Measurements from ENCODE around the gene COA5.

The COA5 gene

DNA sequence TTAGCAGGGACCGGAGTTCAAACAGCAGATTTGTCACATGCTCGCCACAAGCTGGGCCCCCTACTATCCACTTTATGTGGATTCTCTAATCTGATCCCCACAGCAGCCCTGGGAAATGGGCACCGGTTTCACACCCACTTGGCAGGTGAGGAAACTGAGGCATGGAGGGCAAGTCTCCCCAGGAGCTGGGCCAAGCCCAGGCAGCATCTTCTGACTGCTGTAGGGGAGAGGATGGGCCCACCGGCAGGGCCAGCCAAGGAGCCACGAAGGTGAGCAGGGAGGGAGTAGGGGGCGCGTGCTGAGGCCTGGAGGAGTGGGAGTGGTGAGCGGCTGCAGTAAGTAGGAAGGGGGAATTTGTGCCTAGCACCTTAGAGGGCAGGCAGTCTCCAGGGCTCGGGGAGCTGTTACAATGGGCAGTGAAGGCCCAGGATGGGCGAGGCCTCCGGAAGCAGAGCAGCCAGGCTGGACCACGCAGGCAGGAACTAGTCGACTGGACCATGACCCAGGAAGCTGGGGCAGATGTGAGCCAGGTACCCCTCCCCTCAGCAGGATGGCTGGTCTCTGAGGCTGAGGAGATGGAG is 37.1 kb downstream of the COA5 start:
- no peak for DNase-seq

DNA sequence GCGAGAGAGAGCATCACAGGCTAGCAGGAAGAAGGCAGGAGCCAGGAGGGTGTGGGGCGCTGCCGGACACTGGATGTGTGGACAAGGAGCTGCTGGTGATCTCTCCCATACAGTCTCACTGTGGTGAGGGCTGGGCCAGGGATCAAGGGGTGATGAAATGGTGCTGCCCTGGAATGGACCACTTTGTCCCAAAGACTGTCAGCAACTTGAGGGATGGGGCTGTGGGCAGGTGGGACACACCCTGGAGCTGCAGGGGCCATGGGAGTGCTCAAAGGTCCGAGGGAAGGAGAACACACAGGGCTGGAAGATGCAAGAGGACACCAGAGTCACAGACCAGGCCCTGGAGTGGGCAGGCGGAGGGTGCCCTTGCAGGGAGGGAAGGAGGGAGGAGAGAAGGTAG is 38.0 kb downstream of the COA5 start:
- DNase-seq, result no peak

DNA sequence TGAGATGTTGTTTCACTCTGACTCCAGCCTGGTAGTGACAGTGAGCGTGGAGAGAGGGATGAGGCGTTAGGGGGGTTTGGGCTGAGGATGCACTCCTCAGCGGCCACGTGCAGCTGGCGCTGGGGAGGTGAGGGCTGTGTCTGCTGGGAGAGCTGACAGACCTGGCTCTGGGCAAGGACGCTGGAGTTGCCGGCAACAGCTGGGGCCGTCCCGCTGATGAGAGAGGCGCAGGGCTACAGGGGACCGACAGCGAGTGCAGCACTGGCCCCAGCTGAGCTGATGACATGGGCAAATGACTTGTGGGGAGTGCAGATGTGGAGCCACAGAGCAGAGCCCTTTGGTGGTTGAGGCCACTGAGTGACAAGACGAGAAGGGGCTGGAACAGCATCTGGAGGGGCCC is 38.4 kb downstream of the COA5 start:
- DNase-seq, result no peak

DNA sequence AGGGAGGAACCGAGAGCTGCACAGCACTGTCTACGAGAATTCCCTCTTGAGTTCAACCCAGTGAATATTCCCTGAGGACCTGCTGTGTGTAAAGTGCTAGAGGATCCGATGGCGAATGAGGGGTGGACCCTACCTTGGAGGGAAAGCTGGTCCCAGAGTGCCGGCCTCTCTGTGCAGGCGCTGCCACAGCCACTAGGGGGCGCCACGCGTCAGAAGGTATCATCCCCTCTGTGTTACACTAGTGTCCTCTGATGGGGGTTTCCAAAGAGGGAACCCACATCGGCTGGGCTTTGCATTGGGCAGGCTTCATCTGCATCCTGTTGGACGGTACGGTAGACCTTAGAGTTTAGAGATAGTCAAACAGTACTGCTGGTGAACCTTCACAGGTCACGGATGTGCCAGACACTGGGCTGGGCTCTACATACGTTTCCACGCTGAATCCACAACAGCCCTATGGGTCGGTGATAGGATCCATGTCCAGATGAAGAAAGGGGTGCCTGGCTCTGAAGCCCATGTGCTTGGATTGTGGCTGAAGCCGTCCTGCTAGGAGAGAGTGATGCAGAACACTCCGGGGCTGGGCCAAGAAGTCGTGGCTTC is 39.0 kb downstream of the COA5 start:
- DNase-seq, result peak; percentile 16

DNA sequence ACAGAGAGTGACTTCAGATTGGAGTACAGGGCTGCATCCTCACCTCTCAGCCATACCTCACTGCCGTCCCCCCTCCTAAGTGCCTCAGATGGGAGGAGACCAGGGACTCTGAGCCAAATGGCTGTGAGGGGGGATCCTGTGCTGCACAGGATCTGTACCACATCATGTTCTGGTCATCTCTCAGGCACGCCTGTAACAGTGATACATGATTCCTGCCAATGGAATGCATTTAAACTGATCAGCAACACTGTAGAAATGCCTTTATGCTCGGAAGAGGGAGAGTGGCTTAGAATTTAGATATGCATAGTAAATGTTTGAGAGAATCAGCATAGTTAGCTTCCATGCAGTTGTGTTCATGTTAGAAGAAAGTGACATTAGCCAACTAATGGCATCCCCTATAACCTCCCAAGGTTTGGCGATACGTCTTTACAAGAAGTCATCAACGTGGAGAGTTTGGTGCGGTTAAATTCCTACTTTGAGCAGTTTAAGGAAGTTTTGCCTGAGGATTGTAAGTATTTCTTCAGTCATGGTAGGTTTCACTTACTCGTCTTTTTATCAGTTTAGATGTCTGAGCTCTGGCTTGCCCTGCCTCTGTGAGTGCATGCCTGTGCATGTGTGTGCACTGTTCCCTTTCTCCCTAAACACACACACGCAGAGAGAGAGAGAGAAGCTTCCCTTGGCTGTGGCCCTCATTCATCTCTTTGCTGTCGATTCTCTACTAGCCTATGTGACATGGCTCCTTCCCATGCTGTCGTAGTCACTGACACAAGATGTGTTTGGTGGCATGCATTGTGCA is 40.0 kb downstream of the COA5 start:
- DNase-seq, result no peak

DNA sequence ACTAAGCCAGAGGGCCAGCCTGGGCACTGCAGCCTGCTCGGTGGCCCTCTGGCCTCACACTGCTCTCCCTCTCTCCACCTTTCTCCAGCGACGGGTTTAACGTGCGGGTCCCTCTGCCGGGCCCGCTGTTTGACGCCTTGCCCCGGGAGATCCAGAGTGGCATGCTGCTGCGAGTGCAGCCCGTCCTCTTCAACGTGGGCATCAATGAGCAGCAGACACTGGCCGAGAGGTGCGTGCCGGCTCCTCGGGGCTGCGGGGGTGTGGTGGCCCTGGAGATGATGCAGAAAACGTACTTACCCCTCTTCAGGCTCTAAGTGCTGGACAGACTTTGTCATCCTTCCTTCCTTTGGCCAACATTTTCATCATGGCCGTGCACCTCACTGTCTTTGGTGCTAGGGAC is 42.4 kb downstream of the COA5 start:
- DNase-seq, result no peak

DNA sequence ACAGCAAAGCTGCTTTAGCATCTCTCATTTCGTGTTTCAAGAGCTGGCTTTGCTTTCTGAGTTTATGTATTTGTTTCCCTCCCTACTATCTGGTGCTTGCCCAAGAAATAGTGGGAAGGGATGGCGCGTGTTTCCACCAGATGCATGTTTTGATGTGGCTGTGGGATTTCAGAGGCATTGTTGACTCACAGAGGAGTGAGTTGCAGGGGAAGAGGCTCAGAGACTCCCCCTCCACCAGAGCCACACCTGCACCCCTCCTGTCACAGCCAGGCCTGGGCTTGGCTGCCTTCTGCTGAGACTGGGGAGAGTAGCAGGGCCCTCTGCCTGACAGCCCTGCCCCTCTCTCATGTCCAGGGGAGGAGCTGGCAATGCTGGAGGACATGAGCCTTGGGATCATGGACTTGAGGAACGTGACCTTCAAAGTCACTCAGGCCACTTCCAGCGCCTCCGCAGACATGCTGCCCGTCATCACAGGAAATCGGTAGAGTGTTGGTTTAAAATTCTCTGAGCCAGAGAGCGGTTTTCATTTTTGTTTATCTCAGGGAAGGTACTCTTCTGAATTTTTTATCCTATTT is 42.9 kb downstream of the COA5 start:
- no peak for DNase-seq

DNA sequence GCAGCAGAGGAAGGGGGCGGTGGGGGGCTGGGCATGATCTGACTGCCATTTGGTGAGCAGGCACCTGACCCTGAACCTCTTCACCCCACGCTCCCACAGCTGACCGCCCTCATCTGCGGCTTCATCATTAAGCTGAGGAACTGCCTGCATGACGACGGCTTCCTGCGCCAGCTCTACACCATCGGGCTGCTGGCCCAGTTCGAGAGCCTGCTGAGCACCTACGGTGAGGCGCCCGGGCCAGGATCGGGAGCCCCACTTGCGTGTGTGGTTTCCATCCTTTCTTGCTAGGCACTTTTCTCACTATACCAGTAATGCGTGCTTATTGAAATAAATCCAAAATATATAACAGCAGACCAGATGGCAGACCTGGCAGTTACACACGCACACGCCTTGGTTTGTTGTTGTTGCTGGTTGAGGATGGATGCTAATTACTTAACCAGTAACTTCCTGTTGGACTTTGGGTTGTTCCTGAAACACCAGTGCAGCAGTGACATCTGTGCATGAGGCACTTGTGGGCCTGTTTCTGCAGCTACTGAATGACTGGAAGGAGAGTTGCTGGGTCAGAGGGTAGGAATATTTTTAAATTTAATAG is 43.7 kb downstream of the COA5 start:
- no peak for DNase-seq

DNA sequence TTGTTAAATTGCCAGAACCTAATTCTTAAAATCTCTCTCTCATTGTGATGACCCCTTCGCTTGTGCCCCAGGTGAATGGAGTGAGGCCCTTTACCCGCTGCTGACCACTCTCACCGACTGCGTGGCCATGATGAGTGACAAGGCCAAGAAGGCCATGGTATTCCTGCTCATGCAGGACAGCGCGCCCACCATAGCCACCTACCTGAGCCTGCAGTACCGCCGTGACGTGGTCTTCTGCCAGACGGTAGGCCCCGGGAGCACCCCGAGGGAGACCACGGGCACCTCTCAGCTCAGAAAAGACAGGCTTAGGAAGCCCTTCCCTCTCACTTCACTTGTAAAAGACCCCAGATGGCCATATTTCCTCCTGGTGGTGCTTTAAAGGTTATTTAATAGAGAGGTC is 44.9 kb downstream of the COA5 start:
- DNase-seq, result no peak

DNA sequence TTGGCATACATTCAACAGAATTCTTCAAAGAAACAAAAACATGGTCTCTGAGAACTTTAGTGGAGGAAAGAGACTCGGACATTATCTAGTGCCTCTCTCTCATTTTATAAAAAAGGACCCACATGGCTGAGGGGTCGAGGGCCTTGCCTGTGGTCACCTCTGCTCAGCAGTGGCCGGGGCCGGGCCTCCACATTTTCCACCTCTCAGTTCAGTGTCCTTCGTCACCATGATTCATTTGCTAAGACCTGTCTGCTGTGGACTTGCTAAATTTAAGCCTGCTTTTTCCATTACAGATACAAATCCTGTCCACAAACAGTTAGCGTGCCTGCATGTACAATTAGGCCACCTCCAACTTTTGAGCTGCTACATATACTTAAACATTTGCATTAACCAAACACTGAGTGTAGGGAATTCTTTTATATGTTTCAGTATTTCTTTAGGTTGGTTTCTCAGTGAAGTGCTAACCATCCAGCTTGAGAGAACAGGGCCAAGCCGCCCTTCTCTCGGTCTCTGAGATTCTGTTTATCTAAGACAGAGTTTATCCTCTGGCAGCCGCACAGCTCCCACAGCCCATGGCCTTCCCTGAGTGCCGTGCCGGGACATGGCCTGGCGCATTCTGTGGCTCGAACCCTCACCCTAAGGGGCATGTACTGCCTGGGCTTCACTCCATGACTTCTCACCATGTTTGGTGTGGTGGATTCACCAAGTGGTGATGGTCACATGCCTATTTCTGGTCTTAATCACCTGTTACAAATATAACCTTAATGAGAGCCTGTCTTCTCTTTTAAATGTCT is 46.2 kb downstream of the COA5 start:
- no peak for DNase-seq

DNA sequence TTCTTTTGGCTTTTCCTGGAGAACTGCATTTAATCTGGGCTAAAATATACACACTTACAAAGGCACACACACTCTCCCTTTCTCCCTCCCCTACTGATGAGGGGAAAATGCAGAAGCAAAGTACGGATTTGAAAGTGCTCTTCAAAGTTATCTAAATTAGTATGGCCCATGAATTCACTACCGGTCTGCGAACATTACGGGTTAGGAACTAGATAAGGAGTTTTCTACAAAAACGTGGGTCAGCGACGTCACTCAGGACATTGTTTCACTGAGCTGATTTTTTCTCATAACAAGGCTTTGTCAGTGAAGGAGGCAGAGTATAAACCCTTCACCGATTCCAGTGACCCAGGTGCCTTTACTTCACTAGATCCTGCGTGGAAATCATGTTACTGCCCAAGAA is 47.3 kb downstream of the COA5 start:
- DNase-seq, result no peak

DNA sequence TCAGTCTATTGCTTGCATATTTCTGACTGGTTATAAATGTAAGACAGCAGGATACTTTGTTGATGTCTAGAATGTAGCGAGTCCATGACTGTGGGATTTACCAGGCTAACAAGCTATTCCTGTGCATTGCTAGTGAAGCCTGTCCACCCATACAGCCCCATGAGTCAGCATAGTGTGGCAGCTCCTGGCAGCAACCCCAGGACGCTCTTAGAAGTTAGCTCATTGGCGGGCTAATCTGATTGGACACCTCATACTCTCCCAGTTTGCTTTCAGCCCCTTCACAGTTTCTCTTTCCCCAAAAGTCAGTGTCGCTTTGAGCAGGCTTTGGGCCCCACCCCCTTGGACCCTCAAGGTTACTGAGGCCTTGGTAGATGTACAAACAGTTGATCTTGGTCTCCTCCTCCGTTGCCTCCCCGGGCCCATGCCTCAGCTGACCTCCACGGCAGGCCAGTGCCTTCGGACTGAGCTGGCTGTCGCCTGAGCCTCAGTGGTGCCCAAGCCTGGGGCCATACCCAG is 48.0 kb downstream of the COA5 start:
- DNase-seq, result no peak

DNA sequence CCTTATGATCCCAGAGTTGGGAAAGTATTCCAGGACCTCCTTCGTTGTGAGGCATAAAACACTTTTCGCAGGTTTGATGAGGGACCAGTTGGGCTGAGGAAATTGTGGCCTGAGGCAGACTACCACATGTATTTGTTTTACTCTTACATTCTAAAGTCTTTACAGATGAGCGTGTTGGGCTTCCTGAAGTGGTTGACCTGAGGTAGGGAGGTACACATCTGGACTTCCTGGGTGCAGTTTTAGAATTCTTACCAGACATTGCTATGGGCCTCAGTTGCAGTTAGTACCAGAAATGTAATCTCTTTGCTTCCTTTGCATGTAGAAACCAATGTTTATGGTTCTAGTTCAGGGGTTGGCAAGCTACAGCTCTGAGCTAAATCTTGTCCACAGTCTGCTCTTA is 48.7 kb downstream of the COA5 start:
- DNase-seq, result no peak

DNA sequence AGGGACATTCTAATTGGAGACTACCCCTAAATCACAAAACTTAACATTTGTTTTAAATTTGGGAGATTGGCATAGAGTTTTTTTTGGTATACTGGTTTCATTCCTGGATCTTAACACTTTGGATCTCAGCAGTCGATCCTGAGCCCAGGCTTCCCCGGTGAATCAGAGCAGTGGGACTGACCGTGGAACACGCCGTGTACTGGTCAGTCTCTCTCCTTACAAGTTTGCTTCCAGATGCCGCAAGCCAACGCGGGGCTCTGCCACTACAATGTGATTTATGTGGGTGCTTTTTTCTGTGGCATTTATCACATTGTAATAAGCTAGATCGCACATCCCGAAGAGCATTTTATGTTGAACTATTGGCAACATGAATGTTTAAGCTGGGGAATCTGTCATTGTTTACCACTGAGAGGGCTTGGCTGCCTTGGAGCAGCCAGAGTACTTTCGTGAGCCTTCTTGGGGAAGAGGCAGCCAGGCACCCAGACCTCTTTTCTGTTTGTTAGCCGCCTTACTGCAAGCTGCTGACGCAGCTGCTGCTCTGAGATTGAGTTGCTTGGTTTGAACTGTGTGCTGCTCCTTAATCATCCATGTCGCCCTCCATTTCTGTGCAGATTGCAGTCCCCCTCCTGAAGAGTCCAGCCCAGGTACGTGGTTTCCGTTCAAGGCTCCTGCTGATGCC is 49.3 kb downstream of the COA5 start:
- DNase-seq, result no peak

DNA sequence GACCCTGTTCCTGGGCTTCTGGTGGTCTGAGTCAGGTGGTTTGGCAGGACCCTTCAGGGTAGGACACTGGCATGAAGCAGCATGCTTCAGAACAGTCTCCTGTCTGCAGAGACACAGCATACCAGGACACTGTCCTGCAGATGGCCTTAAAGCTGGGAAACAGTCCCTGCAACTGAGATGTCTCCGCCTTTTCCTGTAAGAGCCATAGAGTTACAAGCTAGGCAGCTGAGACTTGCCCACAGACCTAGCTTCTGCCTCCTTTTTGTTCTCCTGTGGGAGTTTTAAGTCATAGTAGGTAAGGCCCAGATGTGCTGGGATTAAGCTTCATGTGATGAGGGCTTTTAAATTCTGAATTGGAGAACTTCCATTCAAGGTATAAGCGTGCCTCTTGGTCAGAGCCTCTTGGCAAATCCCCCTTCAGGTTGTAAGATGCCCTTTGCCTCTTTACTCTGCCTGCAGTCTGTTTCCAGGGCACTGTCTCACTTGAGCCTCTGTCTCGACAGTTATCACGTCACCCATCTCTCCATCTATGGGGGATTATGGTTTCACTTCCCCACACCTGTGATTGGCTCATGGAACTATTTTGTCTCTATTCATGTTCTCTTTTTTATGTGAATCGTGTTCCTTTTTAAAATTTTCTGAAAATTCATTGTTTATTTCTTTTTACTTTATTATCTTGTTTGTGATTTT is 51.8 kb downstream of the COA5 start:
- no peak for DNase-seq

DNA sequence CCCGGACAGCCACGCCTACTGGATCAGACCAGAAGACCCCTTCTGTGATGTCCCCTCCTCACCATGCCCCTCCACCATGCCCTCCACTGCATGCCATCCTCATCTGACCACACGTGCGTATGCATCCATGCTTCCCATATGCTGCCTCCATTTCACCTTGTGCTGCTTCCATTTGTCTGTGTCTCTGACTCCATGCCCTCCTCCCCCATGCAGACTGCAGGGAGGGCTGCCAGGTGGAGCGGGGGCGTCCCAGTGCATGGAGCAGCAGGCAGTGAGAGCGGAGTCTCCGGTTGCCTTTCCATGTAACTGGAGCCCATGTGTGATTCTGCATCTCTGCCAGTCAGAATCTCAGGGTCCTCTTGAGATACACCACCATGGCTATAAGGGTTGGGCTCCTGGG is 52.6 kb downstream of the COA5 start:
- no peak for DNase-seq

DNA sequence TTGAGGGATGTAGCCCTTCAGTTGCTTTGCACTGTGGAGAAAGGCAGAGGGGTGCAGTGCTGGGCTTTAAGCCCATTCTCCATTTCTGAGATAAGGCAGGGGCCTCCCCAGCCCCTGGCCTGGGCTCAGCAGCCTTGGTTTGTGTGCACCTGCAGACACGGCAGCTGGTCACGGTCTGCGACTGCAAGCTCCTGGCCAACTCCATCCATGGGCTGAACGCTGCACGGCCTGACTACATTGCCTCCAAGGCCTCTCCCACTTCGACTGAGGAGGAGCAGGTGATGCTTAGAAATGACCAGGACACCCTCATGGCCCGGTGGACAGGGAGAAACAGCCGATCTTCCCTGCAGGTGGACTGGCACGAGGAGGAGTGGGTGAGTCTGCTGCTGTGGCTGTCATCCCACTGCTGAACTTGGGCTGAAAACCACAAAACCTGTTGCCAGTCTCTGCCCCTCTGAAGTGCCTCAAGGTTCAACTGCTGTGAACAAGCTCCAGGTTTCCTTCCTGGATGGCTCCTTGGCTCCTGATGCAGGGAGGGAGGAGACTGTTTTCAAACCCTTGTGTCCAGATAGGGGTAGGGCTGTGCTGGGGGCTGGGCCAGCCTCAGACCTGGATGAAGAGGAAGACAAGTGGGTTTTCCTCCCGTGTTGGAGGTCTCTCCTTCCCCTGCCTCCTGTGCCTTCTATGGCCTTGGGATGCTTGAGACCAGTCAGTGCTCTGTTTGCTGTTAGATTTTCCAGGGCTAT is 54.0 kb downstream of the COA5 start:
- DNase-seq, result no peak

DNA sequence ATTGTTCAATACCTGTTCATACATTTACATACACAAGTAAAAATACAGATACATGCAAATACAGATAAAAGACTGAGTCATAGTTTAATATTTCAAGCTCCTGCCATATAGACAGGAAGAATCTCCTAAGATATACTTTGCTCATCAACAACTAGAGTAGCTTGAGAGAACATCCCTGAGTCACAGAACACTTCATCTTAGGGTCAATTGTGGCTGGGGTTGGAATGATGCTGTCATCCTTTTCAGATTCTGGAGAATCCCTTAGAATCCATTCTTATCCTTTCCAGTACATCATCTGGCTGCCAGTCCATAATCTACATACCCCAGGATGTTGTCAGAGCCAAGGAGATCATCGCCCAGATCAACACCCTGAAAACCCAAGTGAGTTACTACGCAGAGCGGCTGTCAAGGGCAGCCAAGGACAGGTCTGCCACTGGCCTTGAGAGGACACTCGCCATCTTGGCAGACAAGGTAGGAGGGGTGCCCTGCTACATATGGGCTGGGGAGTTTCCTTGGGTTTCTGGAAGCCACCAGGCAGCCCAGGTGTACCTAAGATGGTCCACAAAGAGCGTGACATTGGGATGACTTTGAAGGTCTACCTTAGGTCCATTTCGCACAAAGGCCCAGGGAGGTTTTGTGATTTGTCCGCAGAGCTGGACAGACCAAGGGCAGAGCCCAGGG is 55.7 kb downstream of the COA5 start:
- no peak for DNase-seq

DNA sequence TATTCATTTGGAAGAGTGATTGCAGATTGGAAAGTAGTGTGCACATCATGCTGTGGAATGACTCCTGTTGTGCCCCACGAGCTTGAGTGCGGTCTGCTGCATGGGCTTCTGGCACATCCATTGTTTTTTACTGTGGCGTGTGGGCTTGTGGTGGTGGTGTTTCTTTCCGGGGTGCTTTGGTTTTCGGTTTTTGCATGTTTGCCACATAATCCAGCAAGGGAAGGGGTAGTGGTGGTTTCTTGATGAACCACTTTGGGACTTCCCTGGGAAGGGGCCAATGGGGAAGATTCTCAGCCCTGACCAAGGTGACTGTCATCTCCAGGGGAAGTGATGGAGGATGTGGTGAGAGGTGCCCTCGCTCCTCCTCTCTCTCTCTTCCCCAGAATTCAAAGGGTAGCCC is 57.0 kb downstream of the COA5 start:
- no peak for DNase-seq

DNA sequence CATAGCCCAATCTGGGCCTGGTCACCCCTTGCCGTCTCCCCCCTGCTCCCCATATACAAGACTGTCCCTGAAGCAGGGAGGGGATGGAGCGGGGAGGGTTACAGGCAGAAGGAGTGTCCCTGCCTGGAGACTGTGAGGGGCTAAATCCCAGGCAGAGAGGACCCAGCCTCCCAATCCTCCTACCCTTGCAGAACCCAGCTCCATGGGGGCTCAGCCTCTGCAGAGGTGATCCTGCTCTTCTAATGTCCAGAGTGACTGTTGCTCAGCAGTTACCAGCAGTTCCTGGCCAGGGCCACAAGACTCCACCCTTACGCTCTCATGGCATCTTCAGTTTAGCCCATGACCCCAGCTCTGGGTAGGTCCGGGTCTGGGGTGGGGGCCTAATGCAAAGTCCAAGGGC is 58.1 kb downstream of the COA5 start:
- DNase-seq, result no peak
